HG02884 (cell line): Measurements from ENCODE around the gene TRIO.
"Not testable (repeated sequence)": the region's sequence is repeated elsewhere in the genome, so short reads cannot be mapped to it uniquely, and the experiment has no call there.

ENCODE experiments used
- ATAC-seq: cut with Tn5 transposase; IDR thresholded peaks from one replicate; pipeline ENCODE4 v1.9.1; 2021; ENCODE audit warnings: mild to moderate bottlenecking, moderate library complexity; ENCODE audit not compliant: unreplicated experiment

The TRIO gene

DNA sequence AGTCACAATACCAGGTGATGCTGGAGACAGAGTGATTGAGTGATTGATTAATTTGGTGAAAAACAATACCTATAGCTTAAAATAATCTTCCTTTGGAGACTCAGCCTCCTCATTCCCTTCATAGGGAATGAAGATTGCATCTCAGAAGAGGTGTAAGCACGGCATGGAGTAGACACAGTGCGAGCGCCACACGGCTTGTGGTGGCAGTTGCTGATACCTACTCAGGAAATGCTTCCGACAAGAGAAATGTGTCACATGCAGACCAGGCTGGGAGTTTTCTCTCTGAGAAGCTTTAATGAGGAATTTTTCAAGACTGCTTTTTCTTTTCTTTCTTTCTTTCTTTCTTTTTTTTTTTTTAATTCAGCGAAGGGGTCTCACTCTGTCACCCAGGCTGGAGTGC is 226.6 kb downstream of the TRIO start:
- no peak for ATAC-seq

GRCh38 chr5:14370386-14370785 is 227.2 kb downstream of the TRIO start:
- ATAC-seq, result no peak

DNA sequence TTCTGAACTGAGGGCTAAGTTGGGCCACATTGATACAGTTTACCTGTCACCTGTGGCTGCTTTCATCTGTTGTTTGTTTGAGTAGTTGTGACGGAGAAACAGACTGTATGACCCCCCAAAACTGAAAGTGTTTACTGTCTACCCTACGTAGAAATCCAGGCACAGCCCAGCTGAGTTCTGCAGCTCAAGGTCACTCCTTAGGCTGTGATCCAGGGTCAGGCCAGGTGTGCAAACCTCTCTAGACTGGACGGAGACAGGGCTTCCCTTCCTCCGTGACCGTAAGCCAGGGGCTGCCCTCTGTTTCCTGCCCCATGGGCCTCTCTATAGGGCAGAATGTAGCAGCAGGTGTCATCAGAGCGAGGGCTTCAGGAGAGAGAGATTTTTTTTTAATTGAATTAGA is 230.5 kb downstream of the TRIO start:
- no peak for ATAC-seq

- no peak for ATAC-seq
Measured at GRCh38 chr5:14374100-14374499, 231.0 kb downstream of the TRIO start.

DNA sequence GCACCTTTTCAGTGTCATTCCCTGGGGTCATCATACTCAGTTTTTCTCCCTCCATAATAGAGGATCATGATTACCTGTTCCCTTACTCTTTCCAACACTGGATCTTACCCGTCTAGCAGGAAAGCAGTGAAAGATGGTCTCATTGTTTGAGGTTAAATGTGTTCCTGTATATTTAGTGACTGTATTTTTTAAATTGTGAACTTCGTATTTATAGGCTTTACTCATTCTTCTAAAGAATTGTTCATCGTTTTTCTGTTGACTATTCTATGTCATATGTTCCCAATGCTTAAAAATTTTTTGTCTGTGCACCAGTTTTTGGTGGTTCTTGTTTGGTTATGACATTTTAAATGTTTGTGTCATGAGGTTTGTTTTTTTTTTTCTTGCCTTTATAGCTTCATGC is 233.6 kb downstream of the TRIO start:
- ATAC-seq, result no peak

- no peak for ATAC-seq
Measured at GRCh38 chr5:14379739-14380497, 236.8 kb downstream of the TRIO start.

GRCh38 chr5:14380712-14381111 is 237.6 kb downstream of the TRIO start:
- no peak for ATAC-seq

DNA sequence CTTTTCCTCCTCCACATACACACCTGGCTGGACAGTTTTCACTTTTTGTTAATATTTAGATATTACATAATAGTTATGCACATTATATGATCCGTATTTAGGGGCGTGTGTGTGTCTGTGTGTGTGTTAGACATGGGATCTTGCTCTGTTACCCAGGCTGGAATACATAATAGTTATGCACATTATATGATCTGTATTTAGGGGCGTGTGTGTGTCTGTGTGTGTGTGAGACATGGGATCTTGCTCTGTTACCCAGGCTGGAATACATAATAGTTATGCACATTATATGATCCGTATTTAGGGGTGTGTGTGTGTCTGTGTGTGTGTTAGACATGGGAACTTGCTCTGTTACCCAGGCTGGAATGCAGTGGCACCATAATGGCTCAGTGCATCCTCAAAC is 239.5 kb downstream of the TRIO start:
- ATAC-seq, result no peak

DNA sequence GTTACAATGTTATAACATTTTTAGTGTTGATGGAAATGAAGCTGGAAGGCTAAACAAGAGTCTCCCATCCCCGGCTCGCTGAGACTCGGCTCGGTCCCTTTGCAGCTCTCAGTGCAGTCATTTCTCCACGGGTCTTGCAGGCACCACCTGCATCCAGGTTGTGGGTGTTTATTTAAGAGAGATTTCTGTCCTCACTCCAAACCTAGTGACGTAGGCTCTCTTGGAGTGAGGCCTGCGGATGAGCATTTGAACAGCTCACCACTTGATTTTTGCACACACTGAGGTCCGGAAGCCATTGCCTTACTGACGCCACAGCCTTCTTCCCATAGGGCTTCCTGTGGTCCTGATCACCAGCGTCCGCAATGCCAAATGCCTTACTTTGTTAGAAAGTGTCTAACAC is 240.8 kb downstream of the TRIO start:
- ATAC-seq, result no peak

- no peak for ATAC-seq
Measured at GRCh38 chr5:14385019-14385418, 241.9 kb downstream of the TRIO start.

DNA sequence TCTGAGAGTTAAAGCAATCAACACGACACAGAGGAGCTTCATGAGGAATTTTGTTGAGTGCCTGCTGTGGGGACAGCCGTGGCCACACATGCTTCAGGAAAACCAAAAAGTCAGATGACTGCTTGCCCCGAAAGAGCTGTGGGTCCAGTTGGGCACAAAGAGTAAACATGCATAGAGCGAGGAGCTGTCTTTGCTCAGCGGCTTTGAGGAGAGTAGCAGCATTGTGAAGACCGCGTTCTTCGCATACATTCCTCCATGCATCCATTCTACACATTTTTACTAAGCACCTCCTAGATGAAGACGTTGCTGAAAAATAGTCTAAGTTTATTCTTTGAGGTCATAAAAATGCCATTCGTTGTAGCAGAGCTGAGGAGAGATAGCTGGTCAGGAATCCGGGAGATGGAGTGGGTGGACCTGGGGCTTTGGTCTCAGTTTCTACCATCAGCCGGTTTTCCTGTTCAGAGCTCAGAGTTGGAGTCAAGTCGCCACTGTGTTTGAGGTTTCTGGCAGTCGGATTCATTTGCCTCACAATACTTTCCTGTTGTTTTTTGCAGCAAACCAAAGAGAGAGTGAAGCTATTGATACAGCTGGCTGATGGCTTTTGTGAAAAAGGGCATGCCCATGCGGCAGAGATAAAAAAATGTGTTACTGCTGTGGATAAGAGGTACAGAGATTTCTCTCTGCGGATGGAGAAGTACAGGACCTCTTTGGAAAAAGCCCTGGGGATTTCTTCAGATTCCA is 243.9 kb downstream of the TRIO start:
- no peak for ATAC-seq

DNA sequence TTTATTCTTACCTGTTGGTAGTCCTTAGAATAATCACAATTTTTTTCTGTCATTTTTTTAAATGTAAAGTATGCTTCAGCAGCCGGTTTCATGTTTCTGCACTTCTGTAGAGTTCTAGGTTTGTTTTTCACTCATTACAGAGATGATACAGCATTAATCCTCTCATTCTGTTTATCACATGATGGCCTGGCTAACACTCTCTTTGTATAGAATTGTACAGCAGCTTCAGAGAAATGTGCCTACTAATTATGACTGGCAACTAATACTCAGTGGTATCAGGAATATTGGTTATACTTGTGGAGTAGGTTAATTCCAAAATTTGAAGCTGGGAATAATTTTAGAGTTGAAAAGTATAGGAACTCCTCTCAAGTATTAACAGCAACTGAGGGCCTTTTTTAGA is 245.6 kb downstream of the TRIO start:
- ATAC-seq, result no peak

DNA sequence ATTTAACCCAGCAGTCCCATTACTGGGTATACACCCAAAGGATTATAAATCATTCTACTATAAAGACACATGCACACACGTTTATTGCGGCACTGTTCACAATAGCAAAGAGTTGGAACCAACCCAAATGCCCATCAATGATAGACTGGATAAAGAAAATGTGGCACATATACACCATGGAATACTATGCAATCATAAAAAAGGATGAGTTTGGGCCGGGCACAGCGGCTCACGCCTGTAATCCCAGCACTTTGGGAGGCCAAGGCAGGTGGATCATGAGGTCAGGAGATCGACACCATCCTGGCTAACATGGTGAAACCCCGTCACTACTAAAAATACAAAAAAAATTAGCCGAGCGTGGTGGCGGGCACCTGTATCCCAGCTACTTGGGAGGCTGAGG is 249.4 kb downstream of the TRIO start:
- ATAC-seq, result not testable (repeated sequence)

- no peak for ATAC-seq
Measured at GRCh38 chr5:14394365-14394764, 251.2 kb downstream of the TRIO start.

- ATAC-seq, result no peak
Measured at GRCh38 chr5:14395411-14395810, 252.3 kb downstream of the TRIO start.

GRCh38 chr5:14396066-14396465 is 252.9 kb downstream of the TRIO start:
- ATAC-seq, result no peak

- ATAC-seq, result no peak
Measured at GRCh38 chr5:14396737-14397136, 253.6 kb downstream of the TRIO start.

- ATAC-seq, result no peak
Measured at GRCh38 chr5:14397717-14398116, 254.6 kb downstream of the TRIO start.

- no peak for ATAC-seq
Measured at GRCh38 chr5:14399054-14399692, 256.0 kb downstream of the TRIO start.

GRCh38 chr5:14400085-14400484 is 256.9 kb downstream of the TRIO start:
- no peak for ATAC-seq

- no peak for ATAC-seq
Measured at GRCh38 chr5:14400611-14401010, 257.5 kb downstream of the TRIO start.

- no peak for ATAC-seq
Measured at GRCh38 chr5:14401639-14402038, 258.5 kb downstream of the TRIO start.
